HG02970 (cell line): ENCODE measurements around the gene SMG7.
A peak's percentile ranks its signal among the peaks of the same experiment; 100 is the strongest.

Experiments
- ATAC-seq: cut with Tn5 transposase; IDR thresholded peaks from one replicate; pipeline ENCODE4 v1.9.1; 2021; ENCODE audit warnings: mild to moderate bottlenecking, moderate library complexity, moderate number of reproducible peaks; ENCODE audit not compliant: unreplicated experiment, low FRiP score

SMG7 gene

GRCh38 chr1:183466781-183467180, 5.5 kb upstream of the SMG7 start:
- no peak for ATAC-seq

GRCh38 chr1:183467687-183468086, 4.6 kb upstream of the SMG7 start:
- no peak for ATAC-seq

GRCh38 chr1:183470147-183470960, 1.9 kb upstream of the SMG7 start:
- peak; percentile 27 for ATAC-seq

DNA sequence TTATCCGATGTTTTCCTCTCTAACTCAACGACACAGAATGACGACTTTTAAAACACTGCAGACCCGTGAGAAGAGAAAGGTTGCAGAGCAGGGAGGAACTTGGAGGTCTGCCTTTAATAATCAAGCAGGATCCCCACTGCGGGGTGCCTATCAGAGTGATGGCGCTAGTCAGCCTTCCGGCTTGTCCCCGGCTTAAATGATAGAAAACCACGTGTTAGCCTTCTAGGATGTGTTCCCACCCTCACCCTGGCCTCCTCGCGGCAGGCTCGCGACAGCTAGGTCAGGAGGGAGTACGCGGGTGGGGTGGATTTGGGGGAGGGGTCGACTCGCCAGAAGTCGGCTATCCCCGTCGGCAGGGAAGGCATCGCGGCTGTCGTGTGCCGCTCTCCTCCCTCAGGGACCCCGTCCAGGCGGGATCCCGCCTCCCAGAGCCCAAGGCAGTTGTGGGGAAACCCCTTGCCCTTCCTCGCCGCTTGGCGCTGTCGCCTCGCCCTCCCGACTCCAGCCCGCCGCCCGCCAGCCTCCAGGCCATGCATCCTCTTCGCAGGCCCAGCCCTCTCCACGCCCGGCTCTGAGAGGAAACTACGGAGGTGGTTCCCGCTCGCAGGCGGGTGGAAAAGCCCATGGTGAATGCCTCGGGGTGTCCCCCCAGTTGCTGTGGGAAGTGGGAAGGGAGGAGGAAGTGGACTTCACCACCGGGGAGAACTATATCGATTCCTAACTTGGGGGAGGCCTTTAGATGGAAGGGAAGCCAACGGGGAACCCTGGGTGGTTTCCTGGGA, 1.1 kb upstream of the SMG7 start:
- ATAC-seq: peak; percentile 26

GRCh38 chr1:183471743-183472487, 384 bp upstream of the SMG7 start:
- peak; percentile 50 for ATAC-seq

DNA sequence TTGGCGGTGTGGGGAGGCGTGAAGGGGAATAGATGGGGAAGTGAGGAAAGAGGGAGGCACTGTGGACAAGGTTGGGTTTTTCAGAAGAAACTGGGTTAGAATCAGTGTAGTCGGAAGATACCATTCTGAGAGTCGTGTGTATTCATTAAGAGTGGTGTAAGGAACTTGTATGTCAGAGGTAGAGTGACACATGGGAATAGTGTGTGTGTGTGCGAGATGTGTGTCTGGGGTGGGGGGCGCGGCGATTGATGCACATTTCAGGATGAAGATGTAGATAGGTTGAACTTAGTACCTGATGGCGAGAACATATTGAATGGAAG, 878 bp downstream of the SMG7 start:
- no peak for ATAC-seq

DNA sequence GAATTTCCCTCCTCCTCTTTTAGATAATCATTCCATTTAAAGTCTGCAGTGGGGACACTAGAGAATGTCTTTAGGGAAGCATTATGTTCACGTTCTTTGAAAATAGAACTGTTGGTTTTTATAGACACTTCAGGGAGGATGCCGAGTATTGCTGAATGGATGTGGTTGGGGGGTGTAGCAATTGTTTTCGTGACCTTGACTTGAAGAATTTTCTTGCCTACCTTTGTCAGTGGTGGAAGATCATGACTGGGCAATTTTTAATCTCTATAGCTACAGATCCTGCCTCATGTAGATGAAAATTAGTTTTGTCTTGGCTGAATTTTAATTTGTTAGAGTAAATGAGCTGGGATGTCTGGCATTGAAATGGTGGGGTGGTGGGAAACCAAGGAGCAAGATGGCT, 3.8 kb downstream of the SMG7 start:
- ATAC-seq: no peak

DNA sequence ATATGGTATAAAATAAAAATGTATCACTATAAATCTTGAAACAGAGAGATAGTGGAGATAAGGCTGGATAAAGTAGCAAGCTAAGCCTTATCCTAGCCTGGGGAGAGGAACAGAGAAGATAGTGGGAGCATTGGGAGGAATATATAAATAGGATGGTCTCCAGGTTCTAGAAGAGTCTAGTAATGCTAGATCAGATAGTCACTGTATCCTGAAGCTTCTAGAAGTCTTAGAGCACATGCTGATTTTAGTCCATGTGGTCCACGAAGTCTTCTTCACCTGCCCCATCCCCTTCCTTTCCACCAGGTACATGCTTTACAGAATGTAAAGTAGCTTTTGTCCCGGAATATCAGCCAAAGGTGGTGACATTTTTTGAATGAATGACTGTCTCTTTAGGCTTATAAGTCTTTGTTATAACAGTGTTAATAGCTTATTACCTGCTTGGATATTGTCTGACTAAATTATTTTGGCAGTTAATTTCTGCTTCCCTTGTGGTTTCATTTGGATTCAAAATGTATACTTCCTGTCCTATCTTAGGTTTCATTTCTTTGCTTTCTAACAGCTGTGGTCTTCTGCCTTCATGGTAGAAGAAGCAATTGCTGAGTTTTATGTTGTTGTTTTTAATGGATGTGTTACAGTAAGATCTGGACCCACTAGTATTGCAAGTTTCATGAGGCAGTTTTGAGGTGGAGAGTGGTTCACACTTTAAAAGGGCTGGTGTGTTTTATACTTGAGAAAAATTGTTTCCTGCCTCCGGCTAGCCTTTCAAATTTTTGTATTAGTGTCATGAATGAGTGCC, 5.9 kb downstream of the SMG7 start:
- no peak for ATAC-seq

- no peak for ATAC-seq
These were observed 8.7 kb downstream of the SMG7 start for GRCh38 chr1:183480971-183481441.

- no peak for ATAC-seq
These were observed 10.9 kb downstream of the SMG7 start for GRCh38 chr1:183483224-183483623.

GRCh38 chr1:183484254-183484653, 12.0 kb downstream of the SMG7 start:
- no peak for ATAC-seq

DNA sequence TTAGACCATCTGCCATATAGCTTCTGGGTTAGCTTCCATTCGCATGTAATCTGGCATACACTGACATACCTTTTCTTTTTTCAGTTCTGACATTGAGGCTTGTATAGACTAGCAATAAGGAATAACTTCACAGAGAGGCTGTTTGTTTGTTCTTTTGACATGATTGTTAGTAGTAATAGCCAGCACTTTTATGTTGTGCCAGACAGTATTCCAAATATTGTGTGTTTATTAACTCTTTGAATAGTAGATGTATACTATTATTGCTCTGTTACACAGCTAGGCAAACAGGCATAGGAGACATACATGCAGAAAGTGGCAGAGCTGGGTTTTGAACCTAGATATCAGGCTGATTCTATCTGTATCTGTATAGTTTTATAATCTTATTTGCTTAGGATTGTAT, 12.6 kb downstream of the SMG7 start:
- ATAC-seq: no peak

GRCh38 chr1:183487674-183488442, 15.6 kb downstream of the SMG7 start:
- ATAC-seq: no peak

GRCh38 chr1:183490932-183491331, 18.6 kb downstream of the SMG7 start:
- ATAC-seq: no peak

GRCh38 chr1:183493540-183494245, 21.4 kb downstream of the SMG7 start:
- no peak for ATAC-seq

DNA sequence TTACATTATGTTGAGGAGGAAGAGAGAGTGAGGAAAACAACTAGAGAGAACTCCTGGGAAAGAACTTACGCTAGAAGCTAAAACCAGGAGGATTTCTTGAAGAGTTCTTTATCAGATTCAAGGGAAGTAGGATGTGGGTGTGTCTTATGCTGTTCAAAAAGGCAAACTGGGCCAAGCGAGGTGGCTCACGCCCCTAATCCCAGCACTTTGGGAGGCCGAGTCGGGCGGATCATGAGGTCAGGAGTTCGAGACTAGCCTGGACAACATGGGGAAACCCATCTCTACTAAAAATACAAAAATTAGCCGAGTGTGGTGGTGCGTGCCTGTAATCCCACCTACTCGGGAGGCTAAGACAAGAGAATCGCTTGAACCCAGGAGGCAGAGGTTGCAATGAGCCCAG, 23.1 kb downstream of the SMG7 start:
- ATAC-seq: no peak

- ATAC-seq: no peak
These were observed 24.9 kb downstream of the SMG7 start for GRCh38 chr1:183497218-183497617.

- ATAC-seq: no peak
These were observed 26.2 kb downstream of the SMG7 start for GRCh38 chr1:183498342-183498991.
